SKM-1 (cell line): ENCODE data around the gene NCBP3.
"Not testable (repeated sequence)": the region's sequence is repeated elsewhere in the genome, so short reads cannot be mapped to it uniquely, and the experiment has no call there.

Source experiments
- DNase-seq: peaks from one replicate; lab custom pipeline; 2025; ENCODE audit not compliant: unreplicated experiment; lab: John Stamatoyannopoulos, UW

Gene NCBP3

DNA sequence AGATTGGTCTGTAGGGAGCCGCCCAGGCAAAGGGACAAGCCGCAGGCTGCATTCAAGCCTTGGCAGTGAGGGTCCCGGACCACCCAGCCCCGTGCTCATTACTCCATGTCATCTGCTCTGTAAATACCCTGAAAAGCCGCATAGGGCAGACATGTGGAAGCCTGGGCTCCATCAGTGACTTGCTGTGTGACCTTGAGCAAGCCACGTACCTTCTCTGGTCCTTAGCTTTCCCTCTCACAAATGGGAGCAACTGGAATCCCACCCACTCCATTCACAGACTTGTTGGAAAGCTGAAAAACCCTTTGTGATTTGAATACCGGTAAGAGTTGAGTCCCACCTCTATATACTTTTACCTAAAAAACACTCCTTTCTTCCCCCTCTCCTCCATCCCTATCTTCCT lies 34.9 kb upstream of the NCBP3 start:
- DNase-seq: no peak

GRCh38 chr17:3879591-3880417 lies 33.8 kb upstream of the NCBP3 start:
- no peak for DNase-seq

DNA sequence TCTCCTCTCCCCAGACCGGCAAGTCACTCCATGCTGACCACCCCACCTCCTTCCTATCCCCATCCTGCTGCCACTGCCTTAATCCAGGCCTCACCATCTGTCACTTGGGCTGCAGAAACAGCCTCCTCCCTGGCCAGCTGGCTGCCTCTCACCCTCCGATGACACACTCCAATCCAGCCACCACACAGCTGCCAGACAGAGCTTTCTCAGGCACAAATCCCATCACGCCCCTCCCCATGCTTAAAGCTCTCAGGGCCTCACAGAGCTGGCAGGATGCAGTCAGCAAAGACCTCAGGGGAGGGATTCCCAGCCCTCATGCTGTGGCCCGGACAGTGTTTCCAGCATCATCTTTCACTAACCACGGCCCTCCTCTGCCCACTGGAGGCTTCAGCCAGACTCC lies 33.1 kb upstream of the NCBP3 start:
- DNase-seq: no peak

DNA sequence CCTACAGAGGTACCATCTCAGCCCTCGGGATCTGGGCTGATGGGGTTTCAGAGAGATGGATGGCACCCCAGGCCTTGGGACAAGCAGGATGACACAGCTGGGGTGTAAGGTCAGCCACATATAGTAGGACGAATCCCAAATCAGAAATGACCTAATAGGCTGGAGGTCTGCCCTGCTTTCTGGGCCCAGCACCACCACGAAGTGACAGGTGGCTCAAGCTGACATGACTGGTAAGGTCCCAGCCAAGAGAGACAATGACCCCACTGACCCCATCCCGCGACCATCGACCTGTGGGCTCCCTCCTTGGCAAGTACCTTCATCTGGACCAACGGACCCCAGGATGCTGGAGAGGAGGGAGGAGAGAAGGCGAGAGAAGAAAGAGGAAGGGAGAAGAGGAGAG lies 31.2 kb upstream of the NCBP3 start:
- no peak for DNase-seq

DNA sequence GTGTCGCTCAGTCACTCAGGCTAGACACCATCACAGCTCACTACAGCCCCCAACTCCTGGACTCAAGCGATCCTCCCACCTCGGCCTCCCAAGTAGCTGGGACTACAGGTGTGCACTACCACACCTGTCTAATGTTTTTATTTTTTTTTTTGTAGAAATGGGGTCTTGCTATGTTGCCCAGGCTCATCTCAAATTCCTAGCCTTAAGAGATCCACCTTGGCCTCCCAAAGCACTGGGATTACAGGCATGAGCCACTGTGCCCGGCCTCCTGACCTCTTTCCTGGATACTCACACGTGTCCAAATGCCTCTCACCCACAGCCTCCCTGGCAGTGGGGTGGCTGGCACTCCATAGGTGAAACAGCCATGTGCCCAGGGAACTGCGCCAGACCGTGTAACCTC lies 29.3 kb upstream of the NCBP3 start:
- no peak for DNase-seq

GRCh38 chr17:3873862-3874261 lies 27.8 kb upstream of the NCBP3 start:
- no peak for DNase-seq

DNA sequence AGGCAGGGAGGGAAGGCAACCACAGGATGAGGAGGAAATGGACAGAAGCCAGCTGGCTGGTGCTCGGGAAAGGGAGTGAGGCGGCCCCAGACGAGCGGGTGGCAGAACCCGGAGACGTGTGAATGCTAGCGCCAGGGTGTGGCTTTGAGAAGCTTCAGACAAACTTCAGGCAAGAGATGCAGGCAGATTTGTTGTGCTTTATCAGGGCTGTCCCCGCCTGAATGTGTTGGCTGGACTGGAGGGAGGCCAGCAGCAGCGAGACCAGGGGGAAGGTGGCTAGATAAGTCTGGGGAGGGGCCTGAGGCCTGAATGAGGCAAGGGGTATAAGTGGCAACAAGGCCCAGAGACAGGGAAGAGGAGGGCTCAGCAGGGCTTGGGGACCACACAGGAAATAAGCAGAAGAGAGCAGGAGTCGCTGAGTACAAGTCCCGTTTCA lies 24.8 kb upstream of the NCBP3 start:
- no peak for DNase-seq

DNA sequence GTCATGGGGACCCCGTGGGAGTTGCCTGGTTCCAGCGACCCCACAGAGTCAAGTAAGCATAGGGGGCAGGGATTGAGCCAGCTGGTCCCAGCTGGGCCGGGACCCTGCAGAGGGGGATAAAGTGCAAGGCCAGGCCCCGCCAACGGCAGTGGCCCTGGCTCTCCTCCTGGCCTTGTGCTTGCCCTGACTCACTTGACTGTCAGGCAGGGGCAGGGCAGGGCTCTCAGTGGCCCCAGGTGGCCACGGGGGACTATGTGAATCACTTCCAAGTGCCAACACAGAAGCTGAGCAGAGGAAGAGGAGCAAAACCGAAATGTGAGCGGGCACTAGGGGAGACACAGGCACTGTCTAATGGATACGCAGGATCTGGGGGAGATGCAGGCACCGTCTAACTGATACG lies 21.6 kb upstream of the NCBP3 start:
- no peak for DNase-seq

DNA sequence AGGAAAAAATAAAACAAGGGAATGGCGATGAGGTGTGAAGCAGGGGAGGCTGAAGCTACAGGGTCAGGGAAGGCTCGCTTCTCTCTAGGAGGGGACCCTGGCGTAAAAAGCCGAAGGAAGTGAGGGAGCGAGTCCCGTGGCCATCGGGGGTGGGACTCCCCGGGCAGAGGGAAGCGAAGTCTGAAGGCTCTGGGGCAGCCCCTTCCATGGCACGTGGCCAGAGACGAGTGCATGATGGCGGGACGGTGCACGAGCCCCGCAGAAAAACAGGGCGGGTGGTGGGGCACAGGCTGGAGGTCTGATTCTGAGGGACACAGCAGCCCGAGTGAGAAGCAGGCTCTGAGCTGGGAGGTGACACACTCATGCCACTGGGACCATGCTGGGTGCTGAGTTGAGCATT lies 21.1 kb upstream of the NCBP3 start:
- no peak for DNase-seq

DNA sequence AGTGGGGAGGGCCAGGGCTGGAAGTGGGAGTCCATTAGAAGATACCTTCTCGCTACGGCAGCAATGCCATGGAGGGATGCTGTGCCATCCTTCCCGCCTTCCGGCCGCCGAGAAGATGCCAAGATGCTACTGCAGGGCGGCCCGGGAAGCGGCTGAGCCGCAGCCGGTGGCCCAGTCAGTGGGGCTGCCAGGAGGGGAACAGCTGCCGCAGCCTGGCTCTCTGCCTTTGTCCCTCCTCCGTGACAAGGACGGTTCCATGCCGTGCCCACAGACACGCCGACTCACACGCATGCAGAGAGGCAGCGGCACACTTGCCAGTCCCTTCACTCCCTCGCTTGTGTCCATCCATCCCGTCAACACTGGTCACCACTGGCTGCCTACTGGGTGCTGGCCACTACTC lies 20.2 kb upstream of the NCBP3 start:
- no peak for DNase-seq

GRCh38 chr17:3865176-3865575 lies 19.1 kb upstream of the NCBP3 start:
- DNase-seq: no peak

GRCh38 chr17:3864534-3864933 lies 18.5 kb upstream of the NCBP3 start:
- no peak for DNase-seq

- no peak for DNase-seq
These were observed 16.0 kb upstream of the NCBP3 start for GRCh38 chr17:3861761-3862681.

- no peak for DNase-seq
These were observed 15.1 kb upstream of the NCBP3 start for GRCh38 chr17:3860939-3861700.

DNA sequence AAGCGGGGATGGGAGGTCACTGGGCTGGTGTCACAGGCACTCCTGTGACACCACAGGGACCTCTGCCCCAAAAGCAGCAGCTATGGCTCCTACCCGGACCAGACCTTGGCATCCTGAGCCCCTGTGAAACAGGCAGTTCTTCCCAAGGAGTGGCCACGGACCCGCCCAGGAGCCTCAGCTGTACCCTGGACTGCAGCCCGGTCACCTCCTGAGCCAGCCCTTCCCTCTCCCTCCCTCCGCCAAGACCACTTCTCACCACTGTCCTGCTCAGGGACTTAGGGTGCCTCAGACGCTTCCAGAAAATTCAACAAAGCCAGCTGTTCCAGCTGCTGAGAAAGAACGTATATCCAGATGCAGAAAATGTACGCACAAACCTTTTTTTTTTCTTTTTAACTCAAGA lies 13.9 kb upstream of the NCBP3 start:
- no peak for DNase-seq

DNA sequence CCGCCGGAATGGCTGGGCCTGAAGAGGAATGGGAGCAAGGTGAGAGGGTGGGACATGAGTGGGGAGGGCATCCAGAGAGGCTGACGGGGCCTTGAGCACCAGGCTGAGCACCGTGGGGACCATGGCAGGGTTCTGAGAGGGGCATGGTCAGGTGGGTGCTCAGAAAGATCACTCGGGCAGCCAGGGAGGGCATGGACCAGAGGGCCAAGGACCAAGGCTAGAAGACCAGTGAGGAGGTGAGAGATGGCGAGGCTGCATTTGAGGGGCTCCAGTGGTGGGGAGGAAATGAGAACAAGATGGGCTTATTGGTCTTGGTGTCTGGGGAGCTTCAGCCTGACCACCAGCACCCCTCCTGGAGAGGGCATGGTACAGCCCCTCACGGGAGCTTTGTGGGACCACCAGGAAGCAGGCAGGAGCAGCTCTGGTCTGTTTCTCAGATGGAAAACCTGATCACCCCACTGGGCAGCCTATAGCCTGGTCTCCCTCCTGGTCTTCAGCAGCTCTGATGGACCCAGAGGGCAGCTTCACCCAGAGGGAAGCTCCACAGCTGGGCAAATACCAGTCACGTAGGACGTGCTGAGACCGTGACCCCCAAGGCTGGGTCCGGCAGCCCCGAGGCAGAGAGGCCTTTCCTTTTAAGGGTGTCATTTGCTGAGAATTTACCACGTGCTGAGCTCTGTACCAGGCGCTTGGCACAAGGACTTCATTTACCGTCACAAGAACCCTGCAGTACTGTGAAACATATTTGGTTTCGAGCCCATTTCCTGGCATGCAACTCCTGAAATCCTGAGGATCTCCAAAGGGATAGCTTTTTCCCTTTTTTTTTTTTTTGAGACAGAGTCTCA lies 11.4 kb upstream of the NCBP3 start:
- no peak for DNase-seq

DNA sequence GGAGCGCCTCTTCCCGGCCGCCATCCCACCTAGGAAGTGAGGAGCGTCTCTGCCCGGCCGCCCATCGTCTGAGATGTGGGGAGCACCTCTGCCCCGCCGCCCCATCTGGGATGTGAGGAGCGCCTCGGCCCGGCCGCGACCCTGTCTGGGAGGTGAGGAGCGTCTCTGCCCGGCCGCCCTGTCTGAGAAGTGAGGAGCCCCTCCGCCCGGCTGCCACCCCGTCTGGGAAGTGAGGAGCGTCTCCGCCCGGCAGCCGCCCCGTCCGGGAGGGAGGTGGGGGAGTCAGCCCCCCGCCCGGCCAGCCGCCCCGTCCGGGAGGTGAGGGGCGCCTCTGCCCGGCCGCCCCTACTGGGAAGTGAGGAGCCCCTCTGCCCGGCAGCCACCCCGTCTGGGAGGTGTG lies 8.2 kb upstream of the NCBP3 start:
- DNase-seq: not testable (repeated sequence)

DNA sequence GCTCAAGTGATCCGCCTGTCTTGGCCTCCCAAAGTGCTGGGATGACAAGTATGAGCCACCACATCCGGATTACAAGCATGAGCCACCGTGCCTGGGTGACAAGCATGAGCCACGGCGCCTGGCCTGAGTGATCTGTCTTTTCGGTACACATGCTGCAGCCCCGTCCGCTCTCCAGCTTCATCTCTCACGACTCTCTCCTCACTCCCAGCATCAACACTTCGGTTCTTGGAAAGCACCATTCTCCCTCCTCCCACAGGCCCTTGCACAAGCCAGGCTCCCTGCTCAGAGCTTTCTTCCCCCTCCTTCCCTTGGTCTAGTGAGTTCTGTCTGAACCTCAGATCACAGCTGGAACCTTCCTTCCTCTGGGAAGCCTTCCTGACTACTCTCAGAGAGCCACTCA lies 6.5 kb upstream of the NCBP3 start:
- no peak for DNase-seq

DNA sequence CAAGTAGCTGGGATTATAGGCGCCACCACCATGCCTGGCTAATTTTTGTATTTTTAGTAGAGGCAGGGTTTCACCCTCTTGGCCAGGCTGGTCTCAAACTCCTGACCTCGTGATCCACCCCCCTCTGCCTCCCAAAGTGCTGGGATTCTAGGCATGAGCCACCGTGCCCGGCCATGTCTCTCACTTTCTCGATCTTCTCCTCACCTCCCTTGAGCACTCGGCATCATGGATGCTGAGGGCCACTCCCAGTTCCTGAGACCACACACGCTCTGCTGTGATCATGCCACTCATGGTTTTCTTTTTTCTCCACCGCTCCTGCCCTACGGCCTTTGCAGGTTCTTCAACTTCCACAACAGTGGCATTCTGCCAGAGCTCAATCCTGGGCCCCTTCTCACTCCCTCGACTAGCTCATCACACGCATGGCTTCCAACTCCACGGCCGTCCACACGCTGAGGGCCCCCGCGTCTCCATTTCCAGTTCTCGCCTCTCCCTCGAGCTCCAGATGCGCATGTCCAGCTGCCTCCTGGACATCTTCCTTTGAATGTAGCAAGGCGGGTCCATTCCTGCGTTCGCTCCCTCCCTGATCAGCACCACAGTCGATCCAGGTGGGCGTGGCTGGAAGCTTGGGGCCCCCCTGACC lies 5.5 kb upstream of the NCBP3 start:
- DNase-seq: no peak

DNA sequence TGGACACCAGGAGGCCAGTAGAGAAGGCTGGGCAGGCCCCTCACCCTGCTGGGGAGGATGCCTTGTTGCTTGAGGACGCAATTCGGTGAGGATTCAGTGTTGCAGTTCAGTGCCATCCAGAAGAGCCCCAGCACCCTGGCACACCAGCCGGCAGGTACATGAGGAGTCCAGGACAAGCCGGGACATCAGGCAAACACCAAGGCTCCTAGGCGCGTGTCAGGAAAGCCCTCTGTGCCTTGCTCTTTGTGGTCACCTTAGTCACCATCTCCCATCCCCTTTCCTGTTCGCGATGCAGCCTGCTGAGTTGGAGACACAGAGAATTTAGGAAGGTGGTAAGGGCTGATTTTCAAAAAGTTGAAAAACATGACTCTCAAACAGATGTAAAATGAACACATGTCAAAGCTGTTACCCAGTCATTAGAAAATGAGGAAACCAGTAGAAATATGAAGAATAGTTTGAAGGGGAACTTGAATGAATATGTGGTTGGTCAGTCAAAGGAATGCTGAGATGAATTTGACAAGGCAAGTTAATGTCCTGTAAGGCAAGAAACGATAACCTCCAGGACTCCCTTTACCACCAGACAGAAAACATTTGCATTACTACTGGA lies 2.3 kb upstream of the NCBP3 start:
- no peak for DNase-seq
